ENCODE measurements around the gene TECTB. TPM values are rescaled to one million over a fixed set of nuclear protein-coding genes. Genes with fewer than 3 reads are reported as not detected.

TECTB gene
- total RNA-seq, 1 donor from 2014 or later, result not detected

- intact Hi-C loops (cut with micrococcal nuclease), result no loop called here
- no peaks in the 10 kb centered on the region for H3K27me3 Mint-ChIP-seq
- no peak for ATAC-seq (ENCODE audit: low read depth)
- DNase-seq, result no peak
- CTCF ChIA-PET, result no interaction called here
- H3K36me3 Mint-ChIP-seq (ENCODE audit: low read depth), result no peaks in the 10 kb centered on the region
- H3K4me1 Mint-ChIP-seq, result no peaks in the 10 kb centered on the region
- H3K9me3 Mint-ChIP-seq, result no peaks in the 10 kb centered on the region
- TF ChIP-seq, protein P1, sequence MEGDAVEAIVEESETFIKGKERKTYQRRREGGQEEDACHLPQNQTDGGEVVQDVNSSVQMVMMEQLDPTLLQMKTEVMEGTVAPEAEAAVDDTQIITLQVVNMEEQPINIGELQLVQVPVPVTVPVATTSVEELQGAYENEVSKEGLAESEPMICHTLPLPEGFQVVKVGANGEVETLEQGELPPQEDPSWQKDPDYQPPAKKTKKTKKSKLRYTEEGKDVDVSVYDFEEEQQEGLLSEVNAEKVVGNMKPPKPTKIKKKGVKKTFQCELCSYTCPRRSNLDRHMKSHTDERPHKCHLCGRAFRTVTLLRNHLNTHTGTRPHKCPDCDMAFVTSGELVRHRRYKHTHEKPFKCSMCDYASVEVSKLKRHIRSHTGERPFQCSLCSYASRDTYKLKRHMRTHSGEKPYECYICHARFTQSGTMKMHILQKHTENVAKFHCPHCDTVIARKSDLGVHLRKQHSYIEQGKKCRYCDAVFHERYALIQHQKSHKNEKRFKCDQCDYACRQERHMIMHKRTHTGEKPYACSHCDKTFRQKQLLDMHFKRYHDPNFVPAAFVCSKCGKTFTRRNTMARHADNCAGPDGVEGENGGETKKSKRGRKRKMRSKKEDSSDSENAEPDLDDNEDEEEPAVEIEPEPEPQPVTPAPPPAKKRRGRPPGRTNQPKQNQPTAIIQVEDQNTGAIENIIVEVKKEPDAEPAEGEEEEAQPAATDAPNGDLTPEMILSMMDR (IDR thresholded peaks at IDR 0.05), result no peak
- H3K4me3 Mint-ChIP-seq, result no peak overlapping the region
- POLR2A ChIA-PET, result no interaction called here
- H3K27ac Mint-ChIP-seq, result no peak overlapping the region
Observed at GRCh38 chr10:112279433-112279832, 3.8 kb upstream of the TECTB start.

DNA sequence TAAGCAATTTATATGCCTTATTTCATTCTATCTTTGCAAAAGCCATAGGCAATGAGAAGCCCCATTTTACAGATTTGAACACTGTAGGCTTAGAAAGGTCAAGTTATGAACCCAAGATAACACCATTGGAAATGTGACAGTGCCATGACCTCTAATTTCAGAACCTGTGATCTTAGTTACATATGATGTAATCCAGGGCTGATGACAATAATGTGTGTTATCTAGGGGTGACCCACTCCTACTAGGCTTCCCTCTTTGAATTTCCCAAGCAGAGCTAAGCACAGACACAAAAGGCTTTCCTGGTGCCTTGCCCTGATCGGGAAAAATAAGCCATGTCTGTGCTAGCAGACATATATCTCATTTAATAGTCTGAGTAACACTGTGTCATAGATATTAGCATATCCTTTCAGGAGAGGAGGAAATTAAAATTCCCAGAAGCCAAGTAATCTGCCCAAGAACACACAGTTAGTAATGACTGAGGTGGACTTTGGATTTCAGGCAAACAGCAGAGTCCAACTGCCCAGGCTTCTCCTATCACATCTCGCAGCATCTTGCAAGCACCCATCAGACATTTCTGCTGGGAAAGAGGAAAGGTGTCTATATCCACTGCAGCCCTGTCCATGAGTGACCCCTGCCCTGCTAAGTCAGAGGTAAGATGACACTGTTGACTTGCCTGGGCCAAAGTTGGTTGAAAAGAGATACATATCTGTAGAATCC is 2.8 kb upstream of the TECTB start:
- H3K27me3 Mint-ChIP-seq, result peaks cover 3% of the 10 kb centered on the region
- TF ChIP-seq, protein P1 (IDR thresholded peaks at IDR 0.05), result no peak
- no peak overlapping the region for H3K4me3 Mint-ChIP-seq

DNA sequence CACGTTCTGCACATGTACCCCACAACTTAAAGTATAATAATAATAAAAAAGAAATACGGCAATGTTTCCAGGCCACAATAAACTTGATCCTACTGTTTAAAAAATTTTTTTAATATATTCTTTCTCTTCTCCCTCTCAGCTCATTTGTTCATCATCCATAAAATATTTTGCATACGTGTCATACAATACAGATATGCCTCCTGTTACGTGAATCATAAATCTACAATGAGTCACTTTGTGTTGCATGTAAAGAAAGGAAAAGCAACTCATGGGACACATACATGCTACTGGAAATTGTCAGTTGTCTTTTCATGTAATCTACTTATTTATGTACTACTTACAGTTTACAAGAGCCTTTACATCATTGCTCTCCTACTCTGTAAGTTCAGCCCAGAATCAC is 1.1 kb upstream of the TECTB start:
- CTCF ChIA-PET, result no interaction called here

More for the DNA sequence above, 2.8 kb upstream of the TECTB start:
- CTCF ChIA-PET, result no interaction called here
- POLR2A ChIA-PET, result no interaction called here
- ATAC-seq (ENCODE audit: low read depth) (no peak), DNase-seq (no peak)
- H3K9me3 Mint-ChIP-seq, result no peaks in the 10 kb centered on the region
- H3K4me1 Mint-ChIP-seq, result no peaks in the 10 kb centered on the region
- no peak overlapping the region for H3K27ac Mint-ChIP-seq
- H3K36me3 Mint-ChIP-seq (ENCODE audit: low read depth), result no peaks in the 10 kb centered on the region
- intact Hi-C loops (cut with micrococcal nuclease), result no loop called here

DNA sequence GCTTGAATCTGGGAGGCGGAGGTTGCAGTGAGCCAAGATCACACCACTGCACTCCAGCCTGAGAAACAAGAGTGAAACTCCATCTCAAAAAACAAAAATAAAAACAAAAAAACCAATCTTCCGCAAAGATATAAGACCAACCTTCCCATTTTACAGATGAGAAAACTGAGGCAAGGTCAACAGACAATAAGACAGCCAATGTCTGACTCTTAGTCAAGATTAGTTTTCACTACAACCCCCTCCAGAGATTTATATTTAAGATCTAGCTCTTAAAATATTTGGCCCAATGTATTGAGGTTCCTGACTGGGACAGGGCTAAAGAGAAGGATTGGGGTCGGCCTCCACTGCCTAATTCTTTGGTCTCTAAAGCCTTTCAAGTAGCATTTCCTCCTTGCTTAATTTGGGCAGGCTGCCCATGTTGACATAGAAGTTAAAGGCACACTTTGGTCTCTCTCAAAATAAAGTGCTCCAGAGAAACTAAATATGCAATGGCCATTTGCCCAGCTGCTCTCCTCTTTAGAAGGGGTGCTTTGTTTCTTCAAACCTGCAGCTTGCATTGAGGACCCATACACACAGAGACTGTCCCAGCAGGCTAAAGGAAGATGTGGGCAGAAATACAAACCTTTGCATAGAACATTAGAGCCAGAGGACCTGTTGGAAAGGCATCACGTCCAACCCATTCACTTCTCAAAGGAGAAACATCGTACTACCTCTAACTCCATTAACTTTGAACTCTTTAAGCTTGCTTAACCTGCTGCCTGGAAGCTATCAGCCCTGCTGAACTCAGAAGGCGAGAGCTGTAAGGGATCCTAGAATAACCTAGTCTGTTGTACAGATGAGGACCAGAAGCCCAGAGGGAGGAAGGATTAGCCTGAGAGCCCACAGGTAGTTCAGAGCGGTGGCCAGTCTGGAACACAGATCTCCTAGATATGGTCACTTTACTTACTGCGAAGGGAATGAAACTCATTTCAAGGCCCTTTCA is 3.9 kb downstream of the TECTB start:
- Mint-ChIP-seq H3K4me1 (no peaks in the 10 kb centered on the region), H3K27me3 (peaks cover 3% of the 10 kb centered on the region), H3K9me3 (no peaks in the 10 kb centered on the region), H3K4me3 (no peak overlapping the region), H3K27ac (no peak overlapping the region), H3K36me3 (ENCODE audit: low read depth) (no peaks in the 10 kb centered on the region)
- intact Hi-C loops (cut with micrococcal nuclease), result no loop called here
- ChIA-PET POLR2A (no interaction called here), CTCF (no interaction called here)
- DNase-seq, result no peak
- TF ChIP-seq, protein P1 (IDR thresholded peaks at IDR 0.05), result no peak
- ATAC-seq (ENCODE audit: low read depth), result no peak

More for the DNA sequence above, 1.1 kb upstream of the TECTB start:
- POLR2A ChIA-PET, result no interaction called here
- H3K27me3 Mint-ChIP-seq, result peaks cover 3% of the 10 kb centered on the region
- no peak overlapping the region for H3K4me3 Mint-ChIP-seq
- TF ChIP-seq, protein P1 (IDR thresholded peaks at IDR 0.05), result no peak
- intact Hi-C loops (cut with micrococcal nuclease), result no loop called here
- H3K27ac Mint-ChIP-seq, result no peak overlapping the region
- no peak for ATAC-seq (ENCODE audit: low read depth)
- no peaks in the 10 kb centered on the region for H3K4me1 Mint-ChIP-seq
- no peaks in the 10 kb centered on the region for H3K9me3 Mint-ChIP-seq
- H3K36me3 Mint-ChIP-seq (ENCODE audit: low read depth), result no peaks in the 10 kb centered on the region
- no peak for DNase-seq

- ChIA-PET CTCF (no interaction called here), POLR2A (no interaction called here)
- DNase-seq (no peak), ATAC-seq (ENCODE audit: low read depth) (no peak)
- Mint-ChIP-seq H3K36me3 (ENCODE audit: low read depth) (no peaks in the 10 kb centered on the region), H3K4me3 (no peak overlapping the region), H3K27ac (no peak overlapping the region), H3K4me1 (no peaks in the 10 kb centered on the region), H3K9me3 (no peaks in the 10 kb centered on the region), H3K27me3 (peaks cover 3% of the 10 kb centered on the region)
- intact Hi-C loops (cut with micrococcal nuclease), result no loop called here
- TF ChIP-seq, protein P1 (IDR thresholded peaks at IDR 0.05), result no peak
Observed at GRCh38 chr10:112287844-112288243, 4.6 kb downstream of the TECTB start.

Measured in activated B cell treated with CpG ODN at 0.5 μM for 24 hours (primary cell).